Measurements from ENCODE around the gene TCEANC. TPM values are rescaled to one million over a fixed set of nuclear protein-coding genes. Genes with fewer than 3 reads are reported as not detected.

The TCEANC gene
- total RNA-seq (2014; rRNA removed; shearing (Covaris generic)) = 0.57 and 0.58 TPM in 2 replicates

GRCh38 chrX:13652850-13653693, at the start of gene TCEANC:
Gene TCEANC (plus strand): TSS chrX:13653141. CDS start chrX:13662509, 9,368 bp downstream.

GRCh38 chrX:13688958-13689740, 36.2 kb downstream of the TCEANC start, which contains the start of gene RAB9A:
Gene RAB9A (plus strand): TSS chrX:13689128. CDS start chrX:13708747, 19,619 bp downstream.

Other genes starting within 250 kb of the TCEANC start
- gene EGFL6, start 83.5 kb upstream of the TCEANC start, total RNA-seq (2014; rRNA removed; shearing (Covaris generic)) = not detected in 2 replicates
- 22.3 and 24.0 TPM in 2 replicates for gene RAB9A, start 36.0 kb downstream of the TCEANC start, total RNA-seq (2014; rRNA removed; shearing (Covaris generic))
- gene TRAPPC2, start 81.5 kb downstream of the TCEANC start, total RNA-seq (2014; rRNA removed; shearing (Covaris generic)) = 7.3 and 8.9 TPM in 2 replicates
- gene OFD1, start 81.6 kb downstream of the TCEANC start, total RNA-seq (2014; rRNA removed; shearing (Covaris generic)) = 16.6 and 19.8 TPM in 2 replicates
- 0.23 TPM in 1 of 2 replicates, not detected in the other for gene GPM6B, start 164.0 kb downstream of the TCEANC start, total RNA-seq (2014; rRNA removed; shearing (Covaris generic))